Measurements from ENCODE around the gene PROSER3. TPM values are rescaled to one million over a fixed set of nuclear protein-coding genes. Genes with fewer than 3 reads are reported as not detected.

Gene PROSER3
- total and polyA plus RNA-seq, 8 donors: 7.2 to 19.6 (median 8.6) TPM

GRCh38 chr19:35740423-35741202, 17.4 kb upstream of the PROSER3 start:
- WGBS, 2 donors: 0 to 1% methylated on average over 59 to 63 of the region's 63 CpGs
- Histone ChIP-seq H3K4me3 (peak overlapping the region; percentile 27 to 60 (median 54)), H3K4me1 (peaks cover 4 to 10% (median 7%) of the 10 kb centered on the region in 3 donors), H3K36me3 (peaks cover 0 to 10% (median 5%) of the 10 kb centered on the region in 3 donors), H3K27ac (peak overlapping the region; percentile 78 to 85 (median 82)), H3K9me3 (no peaks in the 10 kb centered on the region), H3K27me3 (no peaks in the 10 kb centered on the region)
- FAIRE-seq (no peak), DNase-seq (peak; percentile 96 to 99 (median 98)), ATAC-seq (peak; percentile 77 to 88 (median 82))
- TF ChIP-seq, protein P1, sequence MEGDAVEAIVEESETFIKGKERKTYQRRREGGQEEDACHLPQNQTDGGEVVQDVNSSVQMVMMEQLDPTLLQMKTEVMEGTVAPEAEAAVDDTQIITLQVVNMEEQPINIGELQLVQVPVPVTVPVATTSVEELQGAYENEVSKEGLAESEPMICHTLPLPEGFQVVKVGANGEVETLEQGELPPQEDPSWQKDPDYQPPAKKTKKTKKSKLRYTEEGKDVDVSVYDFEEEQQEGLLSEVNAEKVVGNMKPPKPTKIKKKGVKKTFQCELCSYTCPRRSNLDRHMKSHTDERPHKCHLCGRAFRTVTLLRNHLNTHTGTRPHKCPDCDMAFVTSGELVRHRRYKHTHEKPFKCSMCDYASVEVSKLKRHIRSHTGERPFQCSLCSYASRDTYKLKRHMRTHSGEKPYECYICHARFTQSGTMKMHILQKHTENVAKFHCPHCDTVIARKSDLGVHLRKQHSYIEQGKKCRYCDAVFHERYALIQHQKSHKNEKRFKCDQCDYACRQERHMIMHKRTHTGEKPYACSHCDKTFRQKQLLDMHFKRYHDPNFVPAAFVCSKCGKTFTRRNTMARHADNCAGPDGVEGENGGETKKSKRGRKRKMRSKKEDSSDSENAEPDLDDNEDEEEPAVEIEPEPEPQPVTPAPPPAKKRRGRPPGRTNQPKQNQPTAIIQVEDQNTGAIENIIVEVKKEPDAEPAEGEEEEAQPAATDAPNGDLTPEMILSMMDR (IDR thresholded peaks at IDR 0.05): no peak
- intact Hi-C loops (cut with DNase I): no loop called here

- TF ChIP-seq, protein P1 (IDR thresholded peaks at IDR 0.05): no peak
- H3K4me1 ChIP-seq: peaks cover 4 to 10% (median 8%) of the 10 kb centered on the region in 3 donors
- peak overlapping the region; percentile 78 to 85 (median 82) for H3K27ac ChIP-seq
- DNase-seq (no peak), ATAC-seq (no peak), FAIRE-seq (no peak)
- H3K9me3 ChIP-seq: no peaks in the 10 kb centered on the region
- WGBS, 2 donors: 3 to 4% methylated on average over 12 of the region's 12 CpGs
- H3K27me3 ChIP-seq: no peaks in the 10 kb centered on the region
- intact Hi-C loops (cut with DNase I): no loop called here
- H3K4me3 ChIP-seq: peak overlapping the region; percentile 26 to 60 (median 41)
- peaks cover 0 to 10% (median 5%) of the 10 kb centered on the region in 3 donors for H3K36me3 ChIP-seq
Observed at GRCh38 chr19:35741203-35741515, 16.8 kb upstream of the PROSER3 start.

GRCh38 chr19:35742121-35742724, 15.8 kb upstream of the PROSER3 start, which contains the start of gene IGFLR1:
TSS of gene IGFLR1 (minus strand) at chr19:35742452. CDS start at chr19:35741180, 1,272 bp downstream.
- TF ChIP-seq, protein P1 (IDR thresholded peaks at IDR 0.05): no peak
- Histone ChIP-seq H3K27ac (peak within 1 kb of the TSS; percentile 78 to 85 (median 82)), H3K9me3 (no peaks in the 10 kb centered on the region), H3K27me3 (no peaks in the 10 kb centered on the region), H3K36me3 (peaks cover 0 to 5% (median 3%) of the 10 kb centered on the region in 3 donors), H3K4me1 (peaks cover 4 to 13% (median 10%) of the 10 kb centered on the region in 3 donors), H3K4me3 (peak within 1 kb of the TSS in 2 of 4 donors; percentile 55 to 60)
- FAIRE-seq (no peak), ATAC-seq (no peak), DNase-seq (peak in 1 of 6 donors; percentile 30)
- intact Hi-C loops (cut with DNase I): no loop called here
- WGBS, 2 donors: 84 to 91% methylated on average over 9 of the region's 9 CpGs

GRCh38 chr19:35743640-35744429, 14.1 kb upstream of the PROSER3 start:
- Histone ChIP-seq H3K4me1 (peaks cover 7 to 16% (median 10%) of the 10 kb centered on the region in 3 donors), H3K36me3 (no peaks in the 10 kb centered on the region), H3K4me3 (peak overlapping the region in 1 of 4 donors; percentile 85), H3K27ac (no peak overlapping the region), H3K27me3 (no peaks in the 10 kb centered on the region), H3K9me3 (no peaks in the 10 kb centered on the region)
- FAIRE-seq (no peak), ATAC-seq (no peak), DNase-seq (peak in 2 of 6 donors; percentile 42 to 43)
- intact Hi-C loops (cut with DNase I): no loop called here
- WGBS, 2 donors: 84 to 87% methylated on average over 19 of the region's 19 CpGs
- TF ChIP-seq, protein P1 (IDR thresholded peaks at IDR 0.05): no peak
